HG02943 (cell line): Measurements from ENCODE around the gene MTARC1.

ENCODE experiments used
- ATAC-seq: cut with Tn5 transposase; IDR thresholded peaks from one replicate; pipeline ENCODE4 v1.9.1; 2021; ENCODE audit warnings: mild to moderate bottlenecking, low read depth, moderate library complexity; ENCODE audit not compliant: unreplicated experiment

Gene MTARC1

GRCh38 chr1:220769205-220769604 lies 17.5 kb upstream of the MTARC1 start:
- no peak for ATAC-seq

DNA sequence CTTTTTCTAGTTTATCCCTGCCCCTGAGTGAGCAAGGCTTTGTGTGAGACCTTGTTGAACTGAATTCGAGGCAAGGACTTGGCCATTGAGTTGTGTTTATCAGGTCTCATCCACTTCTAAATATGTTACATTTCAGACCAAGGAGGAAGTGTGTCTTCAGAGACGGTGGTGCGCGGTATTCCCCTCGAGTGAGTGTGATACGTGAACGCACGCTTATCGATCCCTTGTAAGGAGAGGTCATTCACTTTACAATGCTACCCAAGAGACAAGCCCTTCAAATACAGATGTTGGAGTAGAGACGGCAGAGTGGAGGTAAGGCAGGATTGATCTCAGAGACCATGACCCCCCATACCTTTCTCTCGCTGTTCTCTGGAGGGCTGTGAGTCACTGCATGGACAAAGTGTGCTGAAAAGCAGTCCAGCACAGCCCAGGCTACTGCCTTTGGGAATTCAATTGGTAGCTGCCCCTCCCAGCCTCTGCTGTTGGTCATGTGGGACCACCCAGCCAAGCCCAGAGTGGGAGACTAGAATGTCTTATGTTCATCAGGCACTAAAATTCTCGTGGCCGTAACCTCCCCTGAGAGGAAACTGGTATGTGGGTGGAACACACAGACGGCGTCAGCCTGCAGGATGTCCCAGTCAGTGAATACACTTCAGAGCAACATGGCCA lies 16.3 kb upstream of the MTARC1 start:
- no peak for ATAC-seq

- ATAC-seq = no peak
These were observed 13.9 kb upstream of the MTARC1 start for GRCh38 chr1:220772846-220773245.

GRCh38 chr1:220775240-220775853 lies 11.4 kb upstream of the MTARC1 start:
- no peak for ATAC-seq

- no peak for ATAC-seq
These were observed 10.5 kb upstream of the MTARC1 start for GRCh38 chr1:220776254-220776653.

GRCh38 chr1:220776720-220777326 lies 9.9 kb upstream of the MTARC1 start:
- ATAC-seq = peak; percentile 85

DNA sequence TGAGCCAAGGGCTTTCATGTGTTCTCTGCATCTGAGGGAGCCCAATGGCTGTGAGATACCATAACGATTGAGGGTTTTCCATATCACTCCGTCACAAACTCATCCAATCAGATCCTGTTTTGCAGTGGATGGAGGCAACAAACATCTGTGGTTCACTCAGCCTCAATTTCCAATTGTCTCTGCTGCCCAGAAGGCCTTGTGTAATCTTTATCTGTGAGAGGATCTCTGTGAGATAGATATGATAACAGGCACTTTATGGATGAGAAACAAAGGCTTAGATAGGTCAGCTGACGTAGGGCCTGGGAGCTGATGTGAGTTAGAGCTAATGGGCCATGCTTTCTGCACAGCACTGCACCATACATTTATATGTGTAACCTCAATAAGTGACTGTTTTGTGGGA lies 3.3 kb upstream of the MTARC1 start:
- ATAC-seq = no peak

DNA sequence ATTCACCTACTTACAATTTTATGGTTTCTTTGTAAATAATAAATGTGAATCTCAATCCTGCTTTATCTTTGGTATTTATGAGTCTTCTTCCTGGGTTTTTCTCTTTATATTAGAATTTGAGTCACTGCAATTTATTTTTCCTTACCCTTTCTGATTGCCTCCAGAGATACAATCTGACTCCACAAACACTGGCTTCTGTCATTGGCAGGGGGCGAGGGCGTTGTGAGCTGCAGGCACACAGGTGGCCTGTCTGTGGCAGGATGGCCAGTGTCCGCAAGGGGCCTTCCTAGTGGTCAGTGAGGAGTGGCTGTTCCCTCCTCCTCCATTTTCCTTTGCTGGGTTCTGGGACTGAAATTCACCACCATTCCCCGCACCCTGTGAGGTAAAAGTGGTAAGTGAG lies 2.0 kb upstream of the MTARC1 start:
- ATAC-seq = no peak

DNA sequence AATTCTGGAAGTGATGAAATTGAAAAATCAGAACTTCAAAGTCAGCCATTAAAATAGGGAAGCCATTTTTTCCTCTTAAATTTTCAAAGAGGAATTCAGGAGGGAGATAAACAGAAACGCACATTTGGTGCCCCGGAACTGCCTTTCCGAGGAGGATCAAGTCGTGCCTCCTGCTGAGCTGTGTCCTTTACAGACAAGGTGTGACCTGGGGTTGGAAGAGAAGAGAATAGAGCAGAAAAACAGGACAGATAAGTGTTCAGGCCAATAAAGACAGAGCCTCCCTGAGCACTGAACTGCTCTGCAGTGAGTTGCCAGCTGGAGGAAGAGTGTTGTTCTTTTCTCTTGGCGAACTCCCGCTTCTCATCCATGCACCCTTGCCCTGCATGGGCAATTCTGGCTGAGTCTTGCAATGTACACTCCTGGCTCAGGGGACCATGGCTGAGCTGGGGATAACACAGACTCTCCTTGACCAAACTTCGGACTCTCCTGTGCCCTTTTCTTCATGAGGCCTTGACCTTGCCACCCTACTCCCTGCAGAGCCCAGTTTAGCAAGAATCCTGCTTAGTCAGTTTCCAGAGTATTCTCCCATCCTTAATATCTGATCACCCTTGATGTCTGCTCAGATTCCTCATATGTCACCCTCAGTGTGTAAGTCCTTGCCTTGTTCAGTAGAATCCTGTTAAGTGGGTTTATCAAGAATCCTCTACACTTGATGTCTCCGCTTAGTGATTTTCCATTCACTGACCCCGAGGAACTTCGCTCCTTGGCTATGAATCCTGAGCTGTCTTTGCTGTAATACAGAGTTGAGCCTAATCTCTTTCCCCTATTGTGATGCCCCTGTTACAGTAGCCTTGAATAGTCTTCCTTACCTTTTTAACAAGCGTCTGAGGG lies 1.3 kb upstream of the MTARC1 start:
- no peak for ATAC-seq

GRCh38 chr1:220786057-220786336 lies 716 bp upstream of the MTARC1 start:
- no peak for ATAC-seq

- ATAC-seq = no peak
These were observed 431 bp downstream of the MTARC1 start for GRCh38 chr1:220787069-220787619.

DNA sequence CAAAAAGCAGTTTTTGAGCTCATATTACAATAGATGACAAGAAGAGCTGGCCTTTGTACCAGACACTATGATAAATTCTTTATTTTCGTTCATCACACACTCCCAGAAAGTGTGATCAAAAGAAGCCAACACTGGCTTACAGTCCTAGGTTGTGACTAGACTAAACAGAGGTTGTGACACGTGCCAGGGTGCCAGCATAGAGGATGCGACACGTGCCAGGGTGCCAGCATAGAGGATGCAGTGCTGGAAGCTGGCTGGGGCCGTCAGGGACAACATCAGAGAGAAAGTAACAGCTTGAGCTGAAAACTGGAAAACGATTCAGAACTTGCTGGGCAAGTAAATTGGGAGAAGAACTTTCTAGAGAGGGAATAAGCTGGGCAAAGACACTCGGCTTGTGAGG lies 2.2 kb downstream of the MTARC1 start:
- no peak for ATAC-seq

DNA sequence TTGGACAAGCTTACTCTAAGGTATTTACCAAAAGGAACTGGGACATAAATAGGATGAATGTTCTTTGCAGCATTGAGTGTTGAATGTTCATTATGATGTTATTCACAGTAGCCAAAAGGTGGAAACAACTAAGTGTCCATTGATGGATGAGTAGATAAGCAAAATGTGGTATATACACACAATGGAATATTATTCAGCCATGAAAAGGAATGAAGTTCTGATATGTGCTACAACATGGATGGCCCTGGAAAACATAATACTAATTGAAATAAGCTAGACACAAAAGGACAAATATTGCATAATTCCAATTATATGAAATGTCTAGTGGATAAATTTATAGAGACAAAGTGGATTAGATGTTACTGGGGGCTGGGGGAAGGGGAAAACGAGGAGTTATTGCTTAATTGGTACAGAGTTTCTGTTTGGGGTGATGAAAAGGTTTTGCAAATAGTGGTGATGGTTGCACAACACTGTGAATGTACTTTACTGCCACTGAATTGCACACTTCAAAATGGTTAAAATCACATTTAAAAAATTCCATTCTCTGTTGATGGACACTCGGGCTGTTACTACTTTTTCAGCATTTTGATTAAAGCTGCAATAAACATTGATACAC lies 2.9 kb downstream of the MTARC1 start:
- ATAC-seq = no peak

- ATAC-seq = no peak
These were observed 4.6 kb downstream of the MTARC1 start for GRCh38 chr1:220791285-220791684.

- no peak for ATAC-seq
These were observed 5.2 kb downstream of the MTARC1 start for GRCh38 chr1:220791956-220792355.

- no peak for ATAC-seq
These were observed 9.8 kb downstream of the MTARC1 start for GRCh38 chr1:220796530-220796929.

- no peak for ATAC-seq
These were observed 10.3 kb downstream of the MTARC1 start for GRCh38 chr1:220797044-220797443.

DNA sequence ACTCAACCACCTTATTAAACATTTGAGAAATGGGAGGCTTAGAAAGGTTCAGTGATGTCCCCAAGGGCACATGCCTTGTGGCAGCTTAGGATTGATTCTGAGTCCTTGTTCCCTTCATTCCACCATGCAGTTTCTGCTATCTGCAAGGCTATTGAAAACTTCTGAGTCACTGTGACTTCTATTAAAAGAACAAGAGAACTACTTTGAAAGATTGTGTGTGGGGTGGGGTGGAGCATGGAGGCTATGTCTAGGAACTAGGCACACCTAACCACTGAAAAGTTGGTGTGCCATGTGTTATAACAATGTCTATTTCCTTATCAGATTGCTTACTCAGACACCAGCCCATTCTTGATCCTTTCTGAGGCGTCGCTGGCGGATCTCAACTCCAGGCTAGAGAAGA lies 10.8 kb downstream of the MTARC1 start:
- no peak for ATAC-seq

DNA sequence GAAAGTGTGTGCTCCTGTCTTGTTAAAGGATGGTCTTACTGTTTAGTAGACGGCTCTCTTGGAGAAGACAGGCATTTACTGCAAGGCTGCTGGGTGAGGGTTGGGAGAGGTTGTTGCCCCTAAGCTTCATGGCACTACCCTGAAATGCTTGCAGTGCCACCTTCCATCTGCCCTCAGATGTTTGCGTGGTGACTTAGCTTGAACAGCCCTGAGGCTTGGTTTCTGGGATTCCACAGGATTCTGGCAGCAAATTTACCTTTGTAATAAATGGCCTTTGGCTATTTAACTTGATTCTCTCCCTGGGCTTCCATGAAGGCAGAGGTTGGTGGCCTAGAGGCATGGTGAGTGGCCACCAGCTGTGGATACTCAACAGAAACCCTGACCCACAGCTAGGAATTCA lies 11.6 kb downstream of the MTARC1 start:
- ATAC-seq = no peak

GRCh38 chr1:220800262-220800661 lies 13.5 kb downstream of the MTARC1 start:
- ATAC-seq = no peak
